Measurements from ENCODE around the gene APOBEC3A. TPM values are rescaled to one million over a fixed set of nuclear protein-coding genes. Genes with fewer than 3 reads are reported as not detected.

The APOBEC3A gene
- total and polyA plus RNA-seq, 2 of the 13 experiments (the other 11 are each of a cell fraction or from before 2014, with no cell fraction given), result not detected

- in situ Hi-C loops (cut with HindIII; ENCODE audit: extremely low pct_ligation_motif_present, low pct_unique_long_range_greater_than_20kb), result no loop called here
- WGBS (ENCODE audit: low lambda C conversion rate), result 15% methylated on average over 10 of the region's 10 CpGs
- TF ChIP-seq PHF8 (CRISPR knock-in tag; IDR thresholded peaks at IDR 0.05), result no peak
- no peak for TF ChIP-seq RXRB (CRISPR knock-in tag; IDR thresholded peaks at IDR 0.05; ENCODE audit: borderline replicate concordance)
- TF ChIP-seq ZNF780A (CRISPR knock-in tag; IDR thresholded peaks at IDR 0.05), result no peak
- no peak for TF ChIP-seq SALL2 (CRISPR knock-in tag; IDR thresholded peaks at IDR 0.05)
- TF ChIP-seq ZKSCAN1 (IDR thresholded peaks at IDR 0.05; ENCODE audit: low read length), result no peak
- no peak for TF ChIP-seq DNMT1 (CRISPR knock-in tag; IDR thresholded peaks at IDR 0.05)
- no peak for TF ChIP-seq GPBP1L1 (CRISPR knock-in tag; IDR thresholded peaks at IDR 0.05)
- TF ChIP-seq ZNF263 (CRISPR knock-in tag; IDR thresholded peaks at IDR 0.05), result no peak
- no peak for TF ChIP-seq RAD21 (CRISPR knock-in tag; IDR thresholded peaks at IDR 0.05)
- 0 out of 2 replicates have a peak, but pooled peaks have one; percentile 39 for TF ChIP-seq MTA1 (CRISPR knock-in tag; IDR thresholded peaks at IDR 0.05; ENCODE audit: borderline replicate concordance)
- TF ChIP-seq KMT2A (CRISPR knock-in tag; IDR thresholded peaks at IDR 0.05), result no peak
- no peak for TF ChIP-seq MTF1 (CRISPR knock-in tag; IDR thresholded peaks at IDR 0.05)
- peak; percentile 54; the same call in 1 of the 2 replicates for TF ChIP-seq DRAP1 (CRISPR knock-in tag; IDR thresholded peaks at IDR 0.05)
- TF ChIP-seq PHF20 (CRISPR knock-in tag; IDR thresholded peaks at IDR 0.05), result 0 out of 2 replicates have a peak, but pooled peaks have one; percentile 39
- no peak for TF ChIP-seq GRHL1 (CRISPR knock-in tag; conservative IDR thresholded peaks at IDR 0.05)
- no peak for TF ChIP-seq SMAD9 (CRISPR knock-in tag; IDR thresholded peaks at IDR 0.05)
- TF ChIP-seq HOXD1 (CRISPR knock-in tag; IDR thresholded peaks at IDR 0.05), result no peak
- TF ChIP-seq ZFY (CRISPR knock-in tag; IDR thresholded peaks at IDR 0.05), result no peak
- TF ChIP-seq SMARCE1 (IDR thresholded peaks at IDR 0.05; ENCODE audit: borderline replicate concordance), result no peak
- TF ChIP-seq ZSCAN25 (CRISPR knock-in tag; IDR thresholded peaks at IDR 0.05), result no peak
- no peak for TF ChIP-seq ZNF276 (CRISPR knock-in tag; IDR thresholded peaks at IDR 0.05; ENCODE audit: low read depth)
These were observed 33.7 kb upstream of the APOBEC3A start for GRCh38 chr22:38923463-38924346.

More at GRCh38 chr22:38923463-38924346, 33.7 kb upstream of the APOBEC3A start:
- Histone ChIP-seq H2AFZ (ENCODE audit: low read length) (no peak overlapping the region), H3K27ac (ENCODE audit: extremely low read length, insufficient read depth, low read length) (peak overlapping the region; percentile 70), H3K4me2 (ENCODE audit: low read depth, low read length) (peak overlapping the region; percentile 76), H3K36me3 (replicated peaks in 1 of 2; ENCODE audit: control insufficient read depth in 1 of 2, insufficient read depth in 2 of 2, low read length in 2 of 2) (no peaks in the 10 kb centered on the region), H3K9ac (ENCODE audit: insufficient read depth, low read depth, low read length) (peak overlapping the region; percentile 45), H3K4me1 (ENCODE audit: insufficient read depth, low read length) (peaks cover 53% of the 10 kb centered on the region), H4K20me1 (ENCODE audit: insufficient read depth, low read length) (no peaks in the 10 kb centered on the region), H3K4me3 (replicated peaks in 1 of 3; ENCODE audit: insufficient read depth in 1 of 3, low read depth in 2 of 3, low read length in 3 of 3) (peak overlapping the region; percentile 4 to 49 (median 22); a peak in 5 of 6 replicates), H3K9me3 (ENCODE audit: low read length) (no peaks in the 10 kb centered on the region), H3K27me3 (ENCODE audit: control insufficient read depth in 1 of 2, insufficient read depth in 2 of 2, low read length in 2 of 2) (no peaks in the 10 kb centered on the region), H3K79me2 (ENCODE audit: insufficient read depth, low read length) (no peaks in the 10 kb centered on the region)
- DNase-seq (ENCODE audit: low spot score) (peak; percentile 88), ATAC-seq (peak; percentile 95), FAIRE-seq (no peak)
- CTCF ChIA-PET (ENCODE audit: low intra/inter-chr PET ratio, low total read pairs), result no interaction called here
- no TSS peak for BruUV-seq (replicated peaks)
- intact Hi-C loops (cut with micrococcal nuclease; ENCODE audit: unreplicated experiment), result loop anchor here (2.0 to 5.0 kb wide), 2 partner anchors 49 to 53 kb away; no protein-coding TSS in a partner anchor
- POLR2A ChIA-PET, result interaction anchor here (0.6 to 1.5 kb wide), 5 partner anchors 54 to 1121 kb away, joined by 3 to 8 read pairs (median 4); partner anchors contain the start of gene RPL3
